ENCODE results near the gene C16orf54. TPM values are rescaled to one million over a fixed set of nuclear protein-coding genes. Genes with fewer than 3 reads are reported as not detected.

Gene C16orf54
- total RNA-seq, 1 experiment from 2014 or later: 0.18 TPM

GRCh38 chr16:29727452-29727851 lies 18.3 kb downstream of the C16orf54 start:
- DNase-seq (ENCODE audit: low read depth, low spot score) (no peak), ATAC-seq (no peak)
- Histone ChIP-seq H3K36me3 (ENCODE audit: control insufficient read depth, insufficient read depth, low read length) (no peaks in the 10 kb centered on the region), H3K4me3 (ENCODE audit: low read depth in 2 of 2, low read length in 2 of 2) (no peak overlapping the region), H3K27ac (ENCODE audit: low read length) (no peak overlapping the region), H3K27me3 (ENCODE audit: control insufficient read depth, insufficient read depth, low read length) (no peaks in the 10 kb centered on the region), H3K9me3 (ENCODE audit: control insufficient read depth, insufficient read depth, low read depth, low read length) (no peaks in the 10 kb centered on the region), H3K4me1 (ENCODE audit: control insufficient read depth, insufficient read depth, low read length) (no peaks in the 10 kb centered on the region)
- TF ChIP-seq TCF7L2 (IDR thresholded peaks at IDR 0.05; ENCODE audit: low read depth, low read length): no peak
- no peak for TF ChIP-seq SIN3A (IDR thresholded peaks at IDR 0.05; ENCODE audit: borderline replicate concordance, insufficient read depth, low read depth, low read length)
- TF ChIP-seq REST (IDR thresholded peaks at IDR 0.05; ENCODE audit: insufficient read depth in 1 of 2, low read depth in 2 of 2, low read length in 1 of 2): no peak
- no peak for TF ChIP-seq CTCF (IDR thresholded peaks at IDR 0.05)
- no peak for TF ChIP-seq POLR2AphosphoS5 (IDR thresholded peaks at IDR 0.05; ENCODE audit: low read depth, low read length)
- ChIA-PET CTCF (no interaction called here), POLR2A (no interaction called here)
- intact Hi-C loops (cut with micrococcal nuclease; ENCODE audit: unreplicated experiment): no loop called here
- in situ Hi-C loops (cut with HindIII; ENCODE audit: low pct_unique_long_range_greater_than_20kb, low sequenced_read_pairs): no loop called here
- no TSS peak for BruUV-seq (replicated peaks)

GRCh38 chr16:29726845-29727377 lies 18.9 kb downstream of the C16orf54 start:
- TF ChIP-seq CTCF (IDR thresholded peaks at IDR 0.05) (no peak), POLR2AphosphoS5 (IDR thresholded peaks at IDR 0.05; ENCODE audit: low read depth, low read length) (no peak), SIN3A (IDR thresholded peaks at IDR 0.05; ENCODE audit: borderline replicate concordance, insufficient read depth, low read depth, low read length) (no peak), REST (IDR thresholded peaks at IDR 0.05; ENCODE audit: insufficient read depth in 1 of 2, low read depth in 2 of 2, low read length in 1 of 2) (no peak), TCF7L2 (IDR thresholded peaks at IDR 0.05; ENCODE audit: low read depth, low read length) (no peak)
- no peak overlapping the region for H3K27ac ChIP-seq (ENCODE audit: low read length)
- H3K9me3 ChIP-seq (ENCODE audit: control insufficient read depth, insufficient read depth, low read depth, low read length): no peaks in the 10 kb centered on the region
- ChIA-PET POLR2A (no interaction called here), CTCF (interaction anchor here (0.5 kb wide), 1 partner anchor 32 kb away, joined by 7 read pairs; no protein-coding TSS in a partner anchor)
- no peaks in the 10 kb centered on the region for H3K36me3 ChIP-seq (ENCODE audit: control insufficient read depth, insufficient read depth, low read length)
- no peaks in the 10 kb centered on the region for H3K4me1 ChIP-seq (ENCODE audit: control insufficient read depth, insufficient read depth, low read length)
- intact Hi-C loops (cut with micrococcal nuclease; ENCODE audit: unreplicated experiment) (no loop called here), in situ Hi-C loops (cut with HindIII; ENCODE audit: low pct_unique_long_range_greater_than_20kb, low sequenced_read_pairs) (no loop called here)
- DNase-seq (ENCODE audit: low read depth, low spot score) (no peak), ATAC-seq (no peak)
- no peak overlapping the region for H3K4me3 ChIP-seq (ENCODE audit: low read depth in 2 of 2, low read length in 2 of 2)
- H3K27me3 ChIP-seq (ENCODE audit: control insufficient read depth, insufficient read depth, low read length): no peaks in the 10 kb centered on the region
- no TSS peak for BruUV-seq (replicated peaks)

Measured in Panc1 (cell line).